A673 (cell line): ENCODE measurements around the gene TBCD. TPM values are rescaled to one million over a fixed set of nuclear protein-coding genes. Genes with fewer than 3 reads are reported as not detected.

Experiments
- BruUV-seq: library from RNA; stranded (reverse); fragments of 400-500 nt; replicated peaks from 2 replicates; lab custom pipeline; 2021; lab: Mats Ljungman, UMichigan
- CTCF ChIA-PET: fragments of 300-600 bp; sonication (Branson Sonifier 250); formaldehyde crosslinking; loops from one replicate; lab custom pipeline; 2022; ENCODE audit warnings: antibody characterized with exemption; lab: Charles Lee
- POLR2A ChIA-PET: fragments of 300-600 bp; sonication (Branson Sonifier 250); formaldehyde crosslinking; loops from one replicate; lab custom pipeline; 2022; ENCODE audit warnings: antibody characterized with exemption; ENCODE audit not compliant: low non-redundant PET; lab: Charles Lee
- DNase-seq: peaks from one replicate; pipeline ENCODE4 v3.0.0-alpha.2; 2015; ENCODE audit warnings: low spot score
- H3K27ac ChIP-seq: fragments of 200-600 bp; sonication (generic); 2 replicates; pipeline ENCODE4 v1.5.1; 2016; ENCODE audit warnings: mixed run types, low read depth, mild to moderate bottlenecking, mixed read lengths, antibody characterized with exemption, low read length; ENCODE audit not compliant: poor library complexity, severe bottlenecking
- H3K27me3 ChIP-seq: fragments of 200-600 bp; sonication (generic); replicated peaks from 2 replicates; pipeline ENCODE4 v1.6.1; 2017; ENCODE audit warnings: mixed run types, low read depth, mild to moderate bottlenecking, mixed read lengths, antibody characterized with exemption, low read length; ENCODE audit not compliant: insufficient read depth, poor library complexity
- H3K36me3 ChIP-seq: fragments of 200-600 bp; sonication (generic); 2 replicates; pipeline ENCODE4 v1.6.1; 2016; ENCODE audit warnings: mixed run types, mild to moderate bottlenecking, mixed read lengths, antibody characterized with exemption, low read length; ENCODE audit not compliant: insufficient read depth, poor library complexity, severe bottlenecking
- H3K4me1 ChIP-seq: fragments of 200-600 bp; sonication (generic); 2 replicates; pipeline ENCODE4 v1.6.1; 2017; ENCODE audit warnings: mixed run types, mild to moderate bottlenecking, mixed read lengths, antibody characterized with exemption, low read length; ENCODE audit not compliant: insufficient read depth, poor library complexity, severe bottlenecking
- H3K4me3 ChIP-seq: fragments of 200-600 bp; sonication (generic); 2 replicates; pipeline ENCODE4 v1.5.1; 2016; ENCODE audit warnings: low read depth, mixed run types, mild to moderate bottlenecking, mixed read lengths, low read length; ENCODE audit not compliant: poor library complexity, severe bottlenecking
- H3K9me3 ChIP-seq: fragments of 200-600 bp; sonication (generic); 2 replicates; pipeline ENCODE4 v1.6.1; 2016; ENCODE audit warnings: mixed run types, low read depth, mild to moderate bottlenecking, mixed read lengths, antibody characterized with exemption, low read length; ENCODE audit not compliant: poor library complexity, severe bottlenecking
- CTCF ChIP-seq: fragments of 300-800, 200-600 bp; sonication (generic); conservative IDR thresholded peaks from 2 replicates; pipeline ENCODE4 v1.5.1; 2017; ENCODE audit warnings: low read depth, mild to moderate bottlenecking, antibody characterized with exemption, low read length, moderate library complexity, mixed read lengths
- EZH2 ChIP-seq: fragments of 200-600 bp; sonication (generic); IDR thresholded peaks from 2 replicates; pipeline ENCODE4 v1.6.1; 2017; ENCODE audit warnings: borderline replicate concordance, low read depth, mild to moderate bottlenecking, mixed read lengths, antibody characterized with exemption, low read length; ENCODE audit not compliant: poor library complexity, severe bottlenecking
- intact Hi-C: fragments of 100-400 bp; cut with micrococcal nuclease; formaldehyde crosslinking; loops from one replicate; pipeline ENCODE4 v1.10.0; 2022; ENCODE audit not compliant: unreplicated experiment
- total RNA-seq: library from RNA; stranded (reverse); gene quantifications from 2 replicates; pipeline ENCODE4 v1.2.3, GENCODE V29; 2021

The TBCD gene
- total RNA-seq, 1 experiment from 2014 or later, result 113 TPM

- H3K27me3 ChIP-seq, result no peaks in the 10 kb centered on the region
- H3K27ac ChIP-seq, result no peak overlapping the region
- no peaks in the 10 kb centered on the region for H3K9me3 ChIP-seq
- ChIA-PET POLR2A (no interaction called here), CTCF (no interaction called here)
- intact Hi-C loops, result no loop called here
- peaks cover 4% of the 10 kb centered on the region for H3K36me3 ChIP-seq
- no peaks in the 10 kb centered on the region for H3K4me1 ChIP-seq
- H3K4me3 ChIP-seq, result no peak overlapping the region
- no peak for DNase-seq
- BruUV-seq, result no TSS peak
- TF ChIP-seq EZH2, result no peak
- no peak for TF ChIP-seq CTCF
These were observed 37.3 kb downstream of the TBCD start for GRCh38 chr17:82789051-82789592.

GRCh38 chr17:82789806-82790205, 37.9 kb downstream of the TBCD start:
- no TSS peak for BruUV-seq
- intact Hi-C loops, result no loop called here
- Histone ChIP-seq H3K9me3 (no peaks in the 10 kb centered on the region), H3K27me3 (no peaks in the 10 kb centered on the region), H3K27ac (no peak overlapping the region), H3K36me3 (no peaks in the 10 kb centered on the region), H3K4me3 (no peak overlapping the region), H3K4me1 (no peaks in the 10 kb centered on the region)
- TF ChIP-seq EZH2 (no peak), CTCF (no peak)
- no peak for DNase-seq
- ChIA-PET POLR2A (no interaction called here), CTCF (no interaction called here)

- H3K27ac ChIP-seq, result no peak overlapping the region
- H3K36me3 ChIP-seq, result no peaks in the 10 kb centered on the region
- H3K4me3 ChIP-seq, result no peak overlapping the region
- no TSS peak for BruUV-seq
- no peak for DNase-seq
- H3K27me3 ChIP-seq, result no peaks in the 10 kb centered on the region
- ChIA-PET POLR2A (no interaction called here), CTCF (no interaction called here)
- no peak for TF ChIP-seq CTCF
- TF ChIP-seq EZH2, result no peak
- intact Hi-C loops, result no loop called here
- H3K9me3 ChIP-seq, result no peaks in the 10 kb centered on the region
- no peaks in the 10 kb centered on the region for H3K4me1 ChIP-seq
These were observed 38.5 kb downstream of the TBCD start for GRCh38 chr17:82790391-82790790.
